ENCODE results near the gene TUBGCP3. TPM values are rescaled to one million over a fixed set of nuclear protein-coding genes. Genes with fewer than 3 reads are reported as not detected.

TUBGCP3 gene
- total and polyA plus RNA-seq, 2 experiments from 2014 or later, result 12.8 to 40.2 TPM

DNA sequence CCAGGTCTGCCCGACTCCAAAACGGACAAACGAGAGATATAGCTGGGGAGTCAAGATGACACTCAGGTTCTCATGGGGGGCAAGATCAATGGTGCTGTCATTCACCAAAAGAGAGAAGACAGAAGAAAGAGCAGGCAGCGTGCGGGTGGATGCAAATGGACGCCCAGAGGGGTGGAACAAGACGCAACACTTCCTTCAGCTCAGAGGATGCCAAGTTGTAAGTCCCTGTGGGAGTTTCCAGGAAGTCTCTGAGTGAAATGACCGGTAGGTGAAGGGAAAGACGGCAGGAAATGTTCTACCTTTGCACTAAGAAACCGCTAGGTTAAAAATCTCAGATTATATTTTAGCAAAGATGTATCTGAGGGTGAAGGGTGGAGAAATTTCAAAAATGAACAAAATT, 26.5 kb downstream of the TUBGCP3 start:
- Histone ChIP-seq H3K27me3 (ENCODE audit: insufficient read depth) (no peaks in the 10 kb centered on the region), H3K4me2 (no peak overlapping the region), H3K9me2 (ENCODE audit: insufficient read depth) (no peaks in the 10 kb centered on the region), H3K36me3 (ENCODE audit: insufficient read depth) (no peaks in the 10 kb centered on the region; the same call in 1 of the 2 replicates), H3K4me3 (no peak overlapping the region), H2AFZ (no peak overlapping the region), H3F3A (replicated peaks; ENCODE audit: low read depth) (no peaks in the 10 kb centered on the region), H4K20me1 (replicated peaks; ENCODE audit: insufficient read depth) (peaks cover 5% of the 10 kb centered on the region; the same call in 1 of the 2 replicates), H3K27ac (ENCODE audit: low read depth) (no peak overlapping the region), H3K79me2 (replicated peaks; ENCODE audit: insufficient read depth) (peaks cover 38% of the 10 kb centered on the region), H3K4me1 (ENCODE audit: insufficient read depth) (peaks cover 13% of the 10 kb centered on the region)
- ATAC-seq (no peak), DNase-seq (ENCODE audit: low spot score) (no peak)
- Mint-ChIP-seq H3K4me1 (peaks cover 17% of the 10 kb centered on the region), H3K36me3 (ENCODE audit: low read depth) (peaks cover 44% of the 10 kb centered on the region), H3K27ac (0 out of 2 replicates have a peak overlapping the region, but pooled peaks have one; percentile 14), H3K27me3 (ENCODE audit: insufficient read depth, low read depth, poor library complexity) (peaks cover 9% of the 10 kb centered on the region), H3K9me3 (no peaks in the 10 kb centered on the region), H3K4me3 (no peak overlapping the region)
- no peak for TF ChIP-seq EZH2phosphoT487 (IDR thresholded peaks at IDR 0.05; ENCODE audit: unreplicated experiment)
- no peak for TF ChIP-seq CREB1 (CRISPR knock-in tag; IDR thresholded peaks at IDR 0.05; ENCODE audit: low read depth)
- TF ChIP-seq, protein P1, sequence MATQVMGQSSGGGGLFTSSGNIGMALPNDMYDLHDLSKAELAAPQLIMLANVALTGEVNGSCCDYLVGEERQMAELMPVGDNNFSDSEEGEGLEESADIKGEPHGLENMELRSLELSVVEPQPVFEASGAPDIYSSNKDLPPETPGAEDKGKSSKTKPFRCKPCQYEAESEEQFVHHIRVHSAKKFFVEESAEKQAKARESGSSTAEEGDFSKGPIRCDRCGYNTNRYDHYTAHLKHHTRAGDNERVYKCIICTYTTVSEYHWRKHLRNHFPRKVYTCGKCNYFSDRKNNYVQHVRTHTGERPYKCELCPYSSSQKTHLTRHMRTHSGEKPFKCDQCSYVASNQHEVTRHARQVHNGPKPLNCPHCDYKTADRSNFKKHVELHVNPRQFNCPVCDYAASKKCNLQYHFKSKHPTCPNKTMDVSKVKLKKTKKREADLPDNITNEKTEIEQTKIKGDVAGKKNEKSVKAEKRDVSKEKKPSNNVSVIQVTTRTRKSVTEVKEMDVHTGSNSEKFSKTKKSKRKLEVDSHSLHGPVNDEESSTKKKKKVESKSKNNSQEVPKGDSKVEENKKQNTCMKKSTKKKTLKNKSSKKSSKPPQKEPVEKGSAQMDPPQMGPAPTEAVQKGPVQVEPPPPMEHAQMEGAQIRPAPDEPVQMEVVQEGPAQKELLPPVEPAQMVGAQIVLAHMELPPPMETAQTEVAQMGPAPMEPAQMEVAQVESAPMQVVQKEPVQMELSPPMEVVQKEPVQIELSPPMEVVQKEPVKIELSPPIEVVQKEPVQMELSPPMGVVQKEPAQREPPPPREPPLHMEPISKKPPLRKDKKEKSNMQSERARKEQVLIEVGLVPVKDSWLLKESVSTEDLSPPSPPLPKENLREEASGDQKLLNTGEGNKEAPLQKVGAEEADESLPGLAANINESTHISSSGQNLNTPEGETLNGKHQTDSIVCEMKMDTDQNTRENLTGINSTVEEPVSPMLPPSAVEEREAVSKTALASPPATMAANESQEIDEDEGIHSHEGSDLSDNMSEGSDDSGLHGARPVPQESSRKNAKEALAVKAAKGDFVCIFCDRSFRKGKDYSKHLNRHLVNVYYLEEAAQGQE (IDR thresholded peaks at IDR 0.05; ENCODE audit: unreplicated experiment), result no peak

DNA sequence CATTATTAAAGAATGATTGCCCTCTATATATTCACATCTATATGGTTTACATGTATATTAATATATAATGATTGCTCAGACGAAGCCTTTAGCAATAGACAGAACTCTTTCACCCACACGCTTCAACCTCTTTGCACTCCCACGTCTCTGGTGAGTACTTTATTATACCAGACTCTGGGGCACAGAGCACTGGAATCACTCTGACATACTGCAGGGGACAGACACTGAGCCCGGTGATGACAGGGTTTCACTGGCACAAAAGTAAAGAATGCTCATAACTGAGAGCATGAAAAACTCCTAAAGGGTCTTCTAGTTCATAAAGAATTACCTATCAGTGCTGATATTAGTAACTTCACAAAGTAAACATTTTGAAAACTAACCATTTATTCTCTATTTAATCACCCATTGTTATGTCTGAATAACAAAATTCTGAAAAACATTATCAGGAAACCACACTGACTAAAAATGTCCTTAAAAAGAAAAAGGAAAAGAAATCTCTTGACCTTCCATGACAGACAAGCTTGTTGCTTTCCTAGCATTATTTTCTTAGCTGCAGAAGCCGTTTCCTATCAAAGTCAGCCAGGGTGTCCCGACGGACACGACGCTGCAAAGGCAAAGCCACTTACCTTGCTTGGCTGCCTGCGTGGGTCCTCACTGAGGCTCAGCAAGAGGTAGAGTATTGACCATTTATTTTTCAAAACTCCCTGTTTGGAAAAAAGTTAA, 29.1 kb downstream of the TUBGCP3 start:
- no peak overlapping the region for H2AFZ ChIP-seq
- peaks cover 17% of the 10 kb centered on the region for H3K4me1 Mint-ChIP-seq

More for the DNA sequence above, 29.1 kb downstream of the TUBGCP3 start:
- no peak for DNase-seq (ENCODE audit: low spot score)
- H3K4me3 ChIP-seq, result no peak overlapping the region
- H3K4me1 ChIP-seq (ENCODE audit: insufficient read depth), result peaks cover 13% of the 10 kb centered on the region
- H3K27ac ChIP-seq (ENCODE audit: low read depth), result no peak overlapping the region
- Mint-ChIP-seq H3K27me3 (ENCODE audit: insufficient read depth, low read depth, poor library complexity) (peaks cover 9% of the 10 kb centered on the region), H3K27ac (0 out of 2 replicates have a peak overlapping the region, but pooled peaks have one; percentile 70), H3K36me3 (ENCODE audit: low read depth) (peaks cover 54% of the 10 kb centered on the region), H3K4me3 (no peak overlapping the region), H3K9me3 (no peaks in the 10 kb centered on the region)
- peaks cover 22% of the 10 kb centered on the region for H3K79me2 ChIP-seq (replicated peaks; ENCODE audit: insufficient read depth)
- H4K20me1 ChIP-seq (replicated peaks; ENCODE audit: insufficient read depth), result peaks cover 5% of the 10 kb centered on the region; the same call in 1 of the 2 replicates
- TF ChIP-seq, protein P1 (IDR thresholded peaks at IDR 0.05; ENCODE audit: unreplicated experiment), result no peak
- TF ChIP-seq CREB1 (CRISPR knock-in tag; IDR thresholded peaks at IDR 0.05; ENCODE audit: low read depth) (no peak), EZH2 (IDR thresholded peaks at IDR 0.05; ENCODE audit: low read depth, unreplicated experiment) (no peak), POLR2AphosphoS5 (IDR thresholded peaks at IDR 0.05; ENCODE audit: low read depth) (no peak), NANOG (IDR thresholded peaks at IDR 0.05; ENCODE audit: borderline replicate concordance) (no peak), EZH2phosphoT487 (IDR thresholded peaks at IDR 0.05; ENCODE audit: unreplicated experiment) (no peak), STAT1 (IDR thresholded peaks at IDR 0.05; ENCODE audit: unreplicated experiment) (no peak)
- TF ChIP-seq, protein P2, sequence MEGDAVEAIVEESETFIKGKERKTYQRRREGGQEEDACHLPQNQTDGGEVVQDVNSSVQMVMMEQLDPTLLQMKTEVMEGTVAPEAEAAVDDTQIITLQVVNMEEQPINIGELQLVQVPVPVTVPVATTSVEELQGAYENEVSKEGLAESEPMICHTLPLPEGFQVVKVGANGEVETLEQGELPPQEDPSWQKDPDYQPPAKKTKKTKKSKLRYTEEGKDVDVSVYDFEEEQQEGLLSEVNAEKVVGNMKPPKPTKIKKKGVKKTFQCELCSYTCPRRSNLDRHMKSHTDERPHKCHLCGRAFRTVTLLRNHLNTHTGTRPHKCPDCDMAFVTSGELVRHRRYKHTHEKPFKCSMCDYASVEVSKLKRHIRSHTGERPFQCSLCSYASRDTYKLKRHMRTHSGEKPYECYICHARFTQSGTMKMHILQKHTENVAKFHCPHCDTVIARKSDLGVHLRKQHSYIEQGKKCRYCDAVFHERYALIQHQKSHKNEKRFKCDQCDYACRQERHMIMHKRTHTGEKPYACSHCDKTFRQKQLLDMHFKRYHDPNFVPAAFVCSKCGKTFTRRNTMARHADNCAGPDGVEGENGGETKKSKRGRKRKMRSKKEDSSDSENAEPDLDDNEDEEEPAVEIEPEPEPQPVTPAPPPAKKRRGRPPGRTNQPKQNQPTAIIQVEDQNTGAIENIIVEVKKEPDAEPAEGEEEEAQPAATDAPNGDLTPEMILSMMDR (conservative IDR thresholded peaks at IDR 0.05; ENCODE audit: low read depth in 2 of 2), result no peak
- no peaks in the 10 kb centered on the region for H3K27me3 ChIP-seq (ENCODE audit: insufficient read depth)
- H3K36me3 ChIP-seq (ENCODE audit: insufficient read depth), result peaks cover 19% of the 10 kb centered on the region
- H3K9me2 ChIP-seq (ENCODE audit: insufficient read depth), result no peaks in the 10 kb centered on the region
- no peak overlapping the region for H3K4me2 ChIP-seq
- no peak for ATAC-seq
- H3F3A ChIP-seq (replicated peaks; ENCODE audit: low read depth), result no peaks in the 10 kb centered on the region
